Astrocyte (in vitro differentiated cells and primary cell): ENCODE results near the gene TENM4. TPM values are rescaled to one million over a fixed set of nuclear protein-coding genes. Genes with fewer than 3 reads are reported as not detected.

Experiments
- DNase-seq: peaks from one replicate; pipeline ENCODE4 v3.0.0-alpha.2; 2010; ENCODE audit warnings: low read depth
- FAIRE-seq: peaks from 2 replicates; lab custom pipeline; 2011; peaks lifted over from hg19 to GRCh38; lab: Jason Lieb, UNC
- H2AFZ ChIP-seq: 2 replicates; pipeline ENCODE4 v1.6.0; 2012; ENCODE audit warnings: low read depth, low read length, inconsistent platforms
- H3K27ac ChIP-seq: 2 replicates; pipeline ENCODE4 v1.5.1; 2011; ENCODE audit warnings: low read depth, low read length, inconsistent platforms
- H3K27me3 ChIP-seq: 2 replicates; pipeline ENCODE4 v1.6.0; 2011; ENCODE audit warnings: low read length, inconsistent platforms; ENCODE audit not compliant: insufficient read depth
- H3K36me3 ChIP-seq: 2 replicates; pipeline ENCODE4 v1.5.1; 2011; ENCODE audit warnings: low read length, inconsistent platforms; ENCODE audit not compliant: insufficient read depth
- H3K4me1 ChIP-seq: 2 replicates; pipeline ENCODE4 v1.5.1; 2011; ENCODE audit warnings: low read length, inconsistent platforms; ENCODE audit not compliant: insufficient read depth
- H3K4me2 ChIP-seq: 2 replicates; pipeline ENCODE4 v1.6.0; 2012; ENCODE audit warnings: low read length, inconsistent platforms
- H3K4me3 ChIP-seq: 2 replicates; pipeline ENCODE4 v1.5.1; 2011; ENCODE audit warnings: low read depth, mild to moderate bottlenecking, low read length, inconsistent platforms; ENCODE audit not compliant: insufficient read depth
- H3K79me2 ChIP-seq: 2 replicates; pipeline ENCODE4 v1.6.0; 2012; ENCODE audit warnings: mild to moderate bottlenecking, low read length, inconsistent platforms; ENCODE audit not compliant: insufficient read depth
- H3K9ac ChIP-seq: 2 replicates; pipeline ENCODE4 v1.6.0; 2012; ENCODE audit warnings: mild to moderate bottlenecking, low read length, inconsistent platforms
- H3K9me3 ChIP-seq: 2 replicates; pipeline ENCODE4 v1.5.1; 2012; ENCODE audit warnings: low read depth, mild to moderate bottlenecking, low read length, inconsistent platforms; ENCODE audit not compliant: insufficient read depth
- H4K20me1 ChIP-seq: 2 replicates; pipeline ENCODE4 v1.6.0; 2012; ENCODE audit warnings: low read length, inconsistent platforms; ENCODE audit not compliant: insufficient read depth
- H3K27ac Mint-ChIP-seq: one replicate; pipeline ENCODE4 v1.8.0; 2021; ENCODE audit warnings: mild to moderate bottlenecking, mixed read lengths; ENCODE audit not compliant: unreplicated experiment
- H3K27me3 Mint-ChIP-seq: one replicate; pipeline ENCODE4 v1.8.0; 2021; ENCODE audit warnings: low read depth, mixed read lengths; ENCODE audit not compliant: unreplicated experiment
- H3K36me3 Mint-ChIP-seq: one replicate; pipeline ENCODE4 v1.8.0; 2021; ENCODE audit warnings: low read depth, mixed read lengths; ENCODE audit not compliant: unreplicated experiment
- H3K4me1 Mint-ChIP-seq: one replicate; pipeline ENCODE4 v1.8.0; 2021; ENCODE audit warnings: low read depth, mixed read lengths; ENCODE audit not compliant: unreplicated experiment
- H3K4me3 Mint-ChIP-seq: one replicate; pipeline ENCODE4 v1.8.0; 2021; ENCODE audit warnings: mild to moderate bottlenecking, moderate library complexity, mixed read lengths; ENCODE audit not compliant: unreplicated experiment
- H3K9me3 Mint-ChIP-seq: one replicate; pipeline ENCODE4 v1.8.0; 2021; ENCODE audit warnings: mild to moderate bottlenecking, mixed read lengths; ENCODE audit not compliant: unreplicated experiment
- CTCF ChIP-seq: IDR thresholded peaks from 2 replicates; pipeline ENCODE4 v1.5.1; 2011; ENCODE audit warnings: low read depth, mild to moderate bottlenecking, inconsistent platforms, low read length, moderate library complexity; ENCODE audit not compliant: insufficient read depth
- EZH2 ChIP-seq: IDR thresholded peaks from 2 replicates; pipeline ENCODE4 v1.6.1; 2012; ENCODE audit warnings: mild to moderate bottlenecking, low read length, inconsistent platforms; ENCODE audit not compliant: insufficient read depth
- total RNA-seq: library from RNA; stranded (reverse); gene quantifications from 2 replicates; pipeline ENCODE4 v1.2.1, GENCODE V29; 2021

TENM4 gene
- total RNA-seq, 1 donor from 2014 or later: 7.5 TPM

- peaks cover 37% of the 10 kb centered on the region for H3K4me1 Mint-ChIP-seq
These were observed 357.5 kb downstream of the TENM4 start for GRCh38 chr11:79083352-79083751.

GRCh38 chr11:79082907-79083306, 357.9 kb downstream of the TENM4 start:
- no peak overlapping the region for H3K9ac ChIP-seq
- no peaks in the 10 kb centered on the region for H3K27me3 ChIP-seq
- H3K79me2 ChIP-seq: no peaks in the 10 kb centered on the region
- no peak for TF ChIP-seq EZH2
- no peak for TF ChIP-seq CTCF
- H2AFZ ChIP-seq: peak overlapping the region; percentile 13
- peaks cover 42% of the 10 kb centered on the region for H3K4me1 ChIP-seq
- no peak overlapping the region for H3K4me3 Mint-ChIP-seq
- no peak overlapping the region for H3K27ac Mint-ChIP-seq
- no peaks in the 10 kb centered on the region for H3K9me3 ChIP-seq
- no peaks in the 10 kb centered on the region for H3K36me3 Mint-ChIP-seq
- H3K9me3 Mint-ChIP-seq: no peaks in the 10 kb centered on the region
- H3K4me3 ChIP-seq: no peak overlapping the region
- no peak overlapping the region for H3K4me2 ChIP-seq
- FAIRE-seq (no peak), DNase-seq (no peak)
- H3K27me3 Mint-ChIP-seq: no peaks in the 10 kb centered on the region
- H3K36me3 ChIP-seq: no peaks in the 10 kb centered on the region
- H3K27ac ChIP-seq: no peak overlapping the region
- no peaks in the 10 kb centered on the region for H4K20me1 ChIP-seq
- H3K4me1 Mint-ChIP-seq: peaks cover 32% of the 10 kb centered on the region

More at GRCh38 chr11:79083352-79083751, 357.5 kb downstream of the TENM4 start:
- Histone ChIP-seq H3K4me3 (no peak overlapping the region), H3K27ac (no peak overlapping the region), H2AFZ (no peak overlapping the region), H4K20me1 (no peaks in the 10 kb centered on the region), H3K9me3 (no peaks in the 10 kb centered on the region), H3K79me2 (no peaks in the 10 kb centered on the region), H3K27me3 (no peaks in the 10 kb centered on the region), H3K4me2 (no peak overlapping the region), H3K9ac (no peak overlapping the region), H3K4me1 (peaks cover 46% of the 10 kb centered on the region), H3K36me3 (no peaks in the 10 kb centered on the region)
- Mint-ChIP-seq H3K9me3 (no peaks in the 10 kb centered on the region), H3K27ac (no peak overlapping the region), H3K4me3 (no peak overlapping the region), H3K36me3 (no peaks in the 10 kb centered on the region), H3K27me3 (no peaks in the 10 kb centered on the region)
- no peak for TF ChIP-seq EZH2
- no peak for TF ChIP-seq CTCF
- no peak for FAIRE-seq
- no peak for DNase-seq

- Histone ChIP-seq H4K20me1 (no peaks in the 10 kb centered on the region), H3K36me3 (no peaks in the 10 kb centered on the region), H3K27me3 (no peaks in the 10 kb centered on the region), H3K9me3 (no peaks in the 10 kb centered on the region), H3K27ac (peak overlapping the region; percentile 71), H2AFZ (no peak overlapping the region), H3K4me2 (peak overlapping the region; percentile 49), H3K79me2 (no peaks in the 10 kb centered on the region), H3K9ac (peak overlapping the region; percentile 57), H3K4me1 (peaks cover 35% of the 10 kb centered on the region), H3K4me3 (no peak overlapping the region)
- Mint-ChIP-seq H3K27me3 (no peaks in the 10 kb centered on the region), H3K27ac (no peak overlapping the region), H3K4me3 (no peak overlapping the region), H3K9me3 (no peaks in the 10 kb centered on the region), H3K36me3 (no peaks in the 10 kb centered on the region), H3K4me1 (peaks cover 32% of the 10 kb centered on the region)
- DNase-seq (no peak), FAIRE-seq (no peak)
- TF ChIP-seq EZH2 (no peak), CTCF (no peak)
These were observed 358.6 kb downstream of the TENM4 start for GRCh38 chr11:79082280-79082679.
